HG02885 (cell line): ENCODE results near the gene PWWP3B.
"Not testable (repeated sequence)": the region's sequence is repeated elsewhere in the genome, so short reads cannot be mapped to it uniquely, and the experiment has no call there.

Experiments
- ATAC-seq: cut with Tn5 transposase; IDR thresholded peaks from one replicate; pipeline ENCODE4 v1.9.1; 2021; ENCODE audit warnings: mild to moderate bottlenecking; ENCODE audit not compliant: unreplicated experiment, poor library complexity

The PWWP3B gene

DNA sequence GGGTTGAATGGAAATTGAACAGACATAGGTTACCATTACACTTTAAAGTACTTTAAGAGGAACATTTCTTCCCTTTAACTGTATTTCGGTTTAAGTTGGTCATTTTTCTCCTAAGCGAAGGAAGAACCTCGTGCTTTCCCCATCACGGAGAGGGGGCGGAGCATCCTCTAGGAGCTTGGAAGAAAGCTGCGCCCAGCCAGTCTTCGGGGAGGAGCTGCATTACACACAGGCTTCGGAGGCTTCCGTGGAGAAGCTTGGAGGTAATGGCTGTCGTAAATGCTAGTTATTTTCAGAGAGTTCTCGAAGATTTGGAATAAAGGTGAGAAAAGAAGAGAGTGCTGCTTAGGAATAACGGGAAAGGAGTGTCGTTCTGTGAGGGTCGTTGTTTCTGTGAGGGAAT, at the start of gene PWWP3B:
TSS of gene PWWP3B (plus strand) at position 199 of the 400 bp plus-strand sequence. CDS start 37,128 bp downstream, outside the sequence.
- no peak for ATAC-seq

DNA sequence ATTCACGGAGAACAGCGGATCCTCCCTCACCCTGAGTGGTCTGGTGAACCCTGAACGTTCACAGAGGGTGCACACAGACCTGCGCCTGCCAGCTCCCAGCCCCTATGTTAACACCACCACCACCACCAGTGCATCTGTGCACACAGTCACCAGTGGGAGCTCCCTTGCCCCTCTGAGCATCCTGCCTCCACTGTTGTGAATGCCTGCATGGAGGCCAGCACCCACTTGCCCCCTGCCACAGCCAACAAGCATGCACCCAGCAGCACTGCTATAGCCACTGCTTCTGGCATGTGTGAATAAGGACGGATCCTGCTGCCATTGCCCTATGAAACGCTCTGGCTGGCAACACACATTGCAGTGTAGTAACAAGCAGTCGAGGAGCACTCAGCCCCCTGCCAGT, 29.1 kb upstream of the PWWP3B start:
- ATAC-seq: no peak

DNA sequence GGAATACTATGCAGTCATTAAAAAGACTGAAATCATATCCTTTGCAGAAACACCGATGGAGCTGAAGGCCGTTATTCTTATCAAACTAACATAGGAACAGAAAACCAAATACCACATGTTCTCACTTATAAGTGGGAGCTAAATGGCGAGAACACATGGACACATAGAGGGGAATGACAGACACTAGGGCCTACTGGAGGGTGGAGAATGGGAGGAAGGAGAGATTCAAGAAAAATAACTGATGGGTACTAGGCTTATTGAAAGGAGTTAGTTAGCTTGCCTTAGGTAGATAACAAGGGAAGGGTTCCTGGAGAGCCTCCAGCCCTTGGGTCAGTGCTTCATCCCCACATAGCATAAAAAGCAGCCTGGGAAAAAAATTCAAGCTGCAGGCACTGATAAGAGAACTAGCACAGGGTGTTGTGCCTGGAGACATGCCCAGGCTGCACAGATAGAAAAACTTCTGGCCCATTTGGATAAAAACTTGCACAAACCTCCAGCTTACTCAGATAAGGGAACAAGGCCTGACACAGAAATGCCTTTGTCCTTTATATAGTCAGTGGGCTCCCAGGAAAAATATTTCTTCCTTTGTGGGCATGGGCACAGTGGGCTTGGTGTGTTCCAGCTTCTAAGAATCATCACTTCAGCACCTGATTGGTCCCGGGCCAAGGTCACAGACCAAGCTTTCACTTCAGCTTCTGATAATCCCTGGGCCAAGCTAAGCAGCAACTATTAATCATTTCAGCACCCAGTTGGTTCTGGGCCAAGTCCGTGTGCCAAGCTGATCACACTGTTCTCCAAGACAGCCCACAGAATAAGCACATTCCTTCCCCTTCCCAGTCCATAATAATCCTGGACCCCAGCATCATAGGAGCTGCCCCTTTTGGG, 23.1 kb upstream of the PWWP3B start:
- no peak for ATAC-seq

DNA sequence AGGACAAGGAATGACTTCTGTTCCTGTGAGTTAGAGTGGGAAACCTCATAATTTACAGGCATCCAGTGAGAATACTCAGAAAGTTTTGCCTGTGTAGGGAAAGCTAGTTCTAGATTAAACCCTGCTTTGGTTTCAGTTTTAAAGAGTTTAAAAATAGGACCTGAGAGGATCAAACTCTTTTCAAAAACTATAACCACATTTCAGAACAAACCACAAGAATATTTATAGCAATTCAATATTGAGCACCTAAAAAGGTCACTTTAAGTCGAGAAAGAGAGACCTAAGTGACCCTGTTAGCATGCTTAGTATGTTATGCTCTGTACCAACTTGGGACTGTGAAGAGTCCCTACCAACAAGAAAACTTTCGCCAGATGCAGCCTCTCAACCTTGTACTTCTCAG, 17.4 kb upstream of the PWWP3B start:
- no peak for ATAC-seq

DNA sequence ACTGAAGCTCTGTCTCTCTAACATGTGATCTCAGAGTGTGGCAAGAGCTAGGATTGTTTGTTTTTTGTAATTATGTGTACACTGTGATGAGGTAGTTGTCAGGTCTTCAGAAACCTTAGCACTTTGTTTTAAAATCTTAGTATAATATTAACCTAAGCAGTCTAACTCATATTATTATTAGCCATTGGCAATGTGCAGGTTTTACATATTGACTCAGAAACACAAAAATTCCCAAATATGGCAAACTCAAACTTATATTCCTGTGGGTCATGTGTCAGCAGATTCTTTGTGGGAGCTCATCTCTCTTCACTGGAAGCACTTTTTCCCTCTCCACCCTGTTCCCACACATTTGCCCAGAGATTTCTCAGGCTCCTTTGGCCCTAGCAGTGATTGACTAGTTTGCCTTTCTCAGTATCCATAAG, 8.2 kb upstream of the PWWP3B start:
- ATAC-seq: no peak

DNA sequence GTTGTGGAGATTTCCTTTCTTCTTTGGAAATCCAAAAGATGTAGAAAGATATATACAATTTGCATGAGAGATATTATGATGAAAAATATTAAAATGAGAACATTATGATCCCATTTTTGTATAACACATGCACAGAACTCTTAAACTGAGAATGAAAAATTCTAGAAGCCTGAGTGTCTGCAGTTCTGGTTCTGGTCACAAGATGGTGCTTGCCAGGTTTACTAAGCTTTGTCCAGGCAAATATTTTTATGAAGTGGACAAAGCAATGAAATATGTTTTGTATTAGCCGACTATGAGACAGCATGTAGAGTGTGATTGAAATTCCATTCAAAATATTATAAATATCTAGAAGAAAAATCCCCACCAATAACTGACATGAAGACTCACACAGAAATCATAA, 2.2 kb downstream of the PWWP3B start:
- ATAC-seq: no peak

DNA sequence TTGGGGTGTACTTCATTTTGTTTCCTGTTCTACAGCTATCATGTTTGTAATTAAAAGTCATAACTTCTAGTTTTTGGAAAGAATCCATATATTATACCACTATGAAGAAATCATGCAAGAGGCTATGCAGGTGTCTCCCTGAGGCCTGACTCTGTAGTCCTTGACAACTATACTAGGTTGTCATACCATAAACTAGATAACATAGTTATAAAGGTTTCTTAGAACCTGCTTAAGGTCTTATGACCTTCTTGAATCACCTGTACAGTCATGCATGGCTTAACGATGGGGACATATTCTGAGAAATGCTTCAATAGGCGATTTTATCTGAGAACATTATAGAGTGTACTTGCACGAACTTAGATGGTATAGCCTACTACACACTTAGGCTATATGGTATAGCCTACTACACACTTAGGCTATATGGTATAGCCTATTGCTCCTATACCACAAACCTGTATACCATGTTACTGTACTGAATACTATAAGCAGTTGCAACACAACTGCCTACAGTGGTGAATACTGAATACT, 3.3 kb downstream of the PWWP3B start:
- no peak for ATAC-seq

DNA sequence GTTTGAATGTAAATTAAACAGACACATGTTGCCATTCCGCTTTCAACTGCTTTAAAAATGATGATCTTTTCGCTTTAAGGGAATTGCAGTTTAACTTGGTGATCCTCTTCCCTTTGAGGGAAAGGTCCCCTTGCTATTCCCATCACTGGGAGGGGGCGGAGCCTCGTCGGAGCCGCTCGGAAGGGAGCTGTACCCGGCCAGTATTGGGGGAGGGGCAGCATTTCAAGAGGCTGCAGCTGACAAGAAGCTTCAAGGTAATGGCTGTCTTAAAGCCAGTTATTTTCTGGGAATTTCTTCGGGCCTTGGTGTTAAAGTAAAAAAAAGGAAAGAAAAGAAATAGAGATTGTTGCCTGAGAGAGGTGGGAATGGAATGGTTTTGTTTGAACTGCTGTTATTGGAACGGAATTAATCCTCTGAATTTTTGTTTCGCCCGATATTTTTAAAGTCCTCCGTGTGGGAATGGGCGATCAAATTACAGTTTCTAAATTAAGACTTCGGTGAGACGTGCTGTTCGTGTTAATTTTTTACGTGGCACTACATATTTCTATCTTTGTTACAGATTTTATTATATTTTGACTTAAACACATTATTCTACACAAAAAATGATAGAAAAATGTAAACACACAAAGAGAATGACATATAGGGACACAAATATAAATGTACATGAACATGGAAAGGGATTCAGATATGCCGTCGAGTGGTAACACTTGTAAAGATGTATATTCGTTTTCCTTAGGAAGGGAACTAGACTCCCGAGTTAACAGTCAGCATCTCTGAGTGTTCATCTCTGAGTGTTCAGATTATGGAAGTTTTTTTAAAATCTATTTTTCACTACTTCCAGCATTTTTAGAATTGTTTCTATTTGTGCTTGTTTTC, 9.2 kb downstream of the PWWP3B start:
- no peak for ATAC-seq

DNA sequence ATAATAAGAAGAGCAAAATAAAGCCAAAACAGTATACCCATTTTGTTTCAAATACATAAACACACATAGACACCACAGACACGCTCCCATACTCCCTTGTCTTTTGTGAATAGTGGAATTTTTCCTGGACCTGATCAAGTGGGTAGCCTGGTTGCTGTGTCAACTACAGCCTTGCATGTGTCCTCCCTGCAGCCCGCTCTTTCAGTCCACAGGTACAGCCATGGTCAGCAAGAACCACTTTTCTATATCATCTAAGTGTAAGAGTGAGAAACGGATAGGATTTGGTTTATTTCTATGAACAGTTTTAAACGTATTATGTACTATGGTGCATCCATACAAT, 9.8 kb downstream of the PWWP3B start:
- no peak for ATAC-seq

DNA sequence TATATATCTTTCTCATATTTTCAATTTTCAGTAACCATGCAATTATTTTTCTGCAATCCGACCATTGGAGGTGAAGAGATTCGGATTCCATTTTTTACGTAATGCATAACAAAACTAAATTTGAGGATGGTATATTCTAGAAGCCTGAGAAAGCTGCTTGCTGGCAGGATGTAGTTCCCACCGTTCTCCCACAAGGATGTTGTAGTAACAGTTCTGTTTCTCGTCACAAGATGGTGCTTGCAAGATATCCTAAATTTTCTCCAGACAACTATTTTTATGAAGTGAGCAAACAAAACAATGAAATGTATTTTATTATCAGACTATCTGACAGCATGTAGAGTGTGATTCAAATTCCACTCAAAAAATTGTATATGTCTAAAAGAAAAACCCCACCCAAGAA, 10.7 kb downstream of the PWWP3B start:
- ATAC-seq: no peak

DNA sequence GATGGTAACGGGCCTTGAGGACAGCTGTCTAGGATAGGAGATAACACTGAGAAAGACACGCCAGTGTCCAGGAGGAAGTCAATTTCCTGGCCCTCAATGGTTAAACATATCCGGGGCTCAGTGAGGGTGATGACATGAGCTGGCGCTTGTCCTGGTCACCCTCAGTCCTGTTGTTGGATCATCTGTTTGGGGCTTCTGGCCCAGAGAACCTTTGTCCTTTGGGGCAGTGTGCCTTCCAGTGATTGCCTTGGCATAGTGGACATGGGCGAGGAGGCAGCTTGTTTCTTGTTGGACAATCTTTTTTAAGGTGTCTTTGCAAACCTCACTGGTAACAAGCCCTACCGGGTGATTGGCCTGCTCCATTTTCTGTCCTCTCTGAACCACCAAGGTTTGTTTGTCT, 15.6 kb downstream of the PWWP3B start:
- ATAC-seq: not testable (repeated sequence)

DNA sequence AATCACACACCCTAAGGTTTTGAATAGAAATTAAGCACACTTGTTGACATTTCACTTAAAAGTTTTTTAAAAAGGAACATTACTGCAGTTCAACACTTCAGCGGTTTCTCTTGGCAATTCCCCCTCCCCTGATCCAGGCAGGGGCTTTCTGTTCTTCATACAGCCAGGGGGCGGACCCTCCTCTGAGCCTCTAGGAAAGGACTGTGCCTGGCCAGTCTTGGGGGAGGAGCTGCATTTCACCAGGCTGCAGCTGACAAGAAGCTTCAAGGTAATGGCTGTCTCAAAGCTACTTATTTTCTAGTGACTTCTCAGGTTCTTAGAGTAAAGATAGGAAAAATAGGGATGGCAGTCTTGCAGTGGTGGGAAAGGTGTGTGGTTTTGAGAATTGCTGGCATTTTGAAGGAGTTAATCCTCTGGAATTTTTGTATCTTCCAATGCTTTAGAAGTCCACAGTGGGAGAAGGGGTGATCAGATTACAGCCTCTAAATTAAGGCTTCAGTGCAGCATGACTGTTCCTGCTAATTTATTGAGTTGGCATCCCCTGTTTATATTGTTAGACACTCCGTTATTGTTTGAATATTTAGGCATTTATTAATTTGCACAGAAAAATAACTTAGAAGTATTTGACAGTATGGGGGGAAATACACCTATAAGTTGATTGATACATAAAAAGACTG, 33.5 kb downstream of the PWWP3B start:
- ATAC-seq: no peak

DNA sequence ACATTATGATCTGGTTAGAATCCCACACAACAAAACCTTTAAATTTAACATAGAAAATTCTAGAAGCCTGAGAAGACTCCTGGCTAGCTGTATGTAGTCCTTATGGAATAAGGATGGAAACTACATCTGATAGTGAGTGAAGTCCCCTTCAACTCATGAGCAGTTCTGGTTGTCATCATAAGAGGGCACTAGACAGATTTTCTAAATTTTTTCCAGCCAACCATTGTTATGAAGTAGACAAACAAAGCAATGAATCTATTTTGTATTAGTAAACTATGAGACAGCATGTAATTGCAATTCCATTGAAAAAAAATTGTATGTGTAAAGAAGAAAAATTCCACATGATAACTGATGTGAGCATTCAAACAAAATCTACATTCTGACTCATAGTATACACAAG, 35.2 kb downstream of the PWWP3B start:
- no peak for ATAC-seq

DNA sequence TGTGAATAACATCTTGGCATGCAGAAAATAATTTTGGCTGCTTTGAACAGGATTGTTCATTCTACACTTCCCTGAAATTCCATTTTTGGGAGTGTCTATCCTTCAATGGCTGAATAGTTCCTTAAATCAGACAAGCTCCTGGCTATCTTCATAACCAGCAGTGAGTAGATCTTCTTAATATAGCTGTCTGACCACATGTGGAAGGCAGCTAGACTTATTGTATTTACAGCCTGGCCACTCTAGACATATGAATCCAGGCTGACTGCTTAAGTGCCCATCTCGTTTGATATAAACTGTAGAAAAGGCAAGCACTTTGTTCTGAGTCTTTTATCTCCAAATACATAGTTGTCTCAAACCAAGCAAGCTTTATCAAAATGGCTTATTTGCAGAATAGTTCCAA, 40.0 kb downstream of the PWWP3B start:
- no peak for ATAC-seq
